ENCODE results near the gene PCYT2. TPM values are rescaled to one million over a fixed set of nuclear protein-coding genes. Genes with fewer than 3 reads are reported as not detected.

Gene PCYT2
- total RNA-seq, 1 donor from 2014 or later: 27.6 TPM

GRCh38 chr17:81944858-81945257 lies 33.7 kb upstream of the PCYT2 start:
- no peak for DNase-seq (ENCODE audit: low read depth in 2 of 2)

- DNase-seq (ENCODE audit: low read depth in 2 of 2): no peak
Observed at GRCh38 chr17:81942167-81942553, 31.0 kb upstream of the PCYT2 start.

GRCh38 chr17:81941484-81942166 lies 30.4 kb upstream of the PCYT2 start:
- DNase-seq (ENCODE audit: low read depth in 2 of 2): no peak

GRCh38 chr17:81940538-81941483 lies 29.6 kb upstream of the PCYT2 start:
- no peak for DNase-seq (ENCODE audit: low read depth in 2 of 2)

GRCh38 chr17:81939881-81940385 lies 28.7 kb upstream of the PCYT2 start:
- no peak for DNase-seq (ENCODE audit: low read depth in 2 of 2)

- no peak for DNase-seq (ENCODE audit: low read depth in 2 of 2)
Observed at GRCh38 chr17:81939218-81939617, 28.0 kb upstream of the PCYT2 start.

- DNase-seq (ENCODE audit: low read depth in 2 of 2): no peak
Observed at GRCh38 chr17:81935709-81936084, 24.5 kb upstream of the PCYT2 start.

- DNase-seq (ENCODE audit: low read depth in 2 of 2): no peak
Observed at GRCh38 chr17:81934850-81935708, 23.9 kb upstream of the PCYT2 start.

GRCh38 chr17:81934098-81934757 lies 23.0 kb upstream of the PCYT2 start:
- DNase-seq (ENCODE audit: low read depth in 2 of 2): no peak

- no peak for DNase-seq (ENCODE audit: low read depth in 2 of 2)
Observed at GRCh38 chr17:81933178-81933699, 22.0 kb upstream of the PCYT2 start.

- no peak for DNase-seq (ENCODE audit: low read depth in 2 of 2)
Observed at GRCh38 chr17:81932333-81932983, 21.3 kb upstream of the PCYT2 start.

GRCh38 chr17:81931557-81932332 lies 20.5 kb upstream of the PCYT2 start:
- DNase-seq (ENCODE audit: low read depth in 2 of 2): no peak

GRCh38 chr17:81931189-81931556 lies 20.0 kb upstream of the PCYT2 start:
- DNase-seq (ENCODE audit: low read depth in 2 of 2): no peak

- DNase-seq (ENCODE audit: low read depth in 2 of 2): no peak
Observed at GRCh38 chr17:81930142-81931125, 19.2 kb upstream of the PCYT2 start.

- no peak for DNase-seq (ENCODE audit: low read depth in 2 of 2)
Observed at GRCh38 chr17:81929253-81930141, 18.3 kb upstream of the PCYT2 start.

GRCh38 chr17:81928544-81929252 lies 17.5 kb upstream of the PCYT2 start:
- DNase-seq (ENCODE audit: low read depth in 2 of 2): no peak

All from lung microvascular endothelial cell (primary cell).